ENCODE data around the gene AFAP1. TPM values are rescaled to one million over a fixed set of nuclear protein-coding genes. Genes with fewer than 3 reads are reported as not detected.

AFAP1 gene, protein sequence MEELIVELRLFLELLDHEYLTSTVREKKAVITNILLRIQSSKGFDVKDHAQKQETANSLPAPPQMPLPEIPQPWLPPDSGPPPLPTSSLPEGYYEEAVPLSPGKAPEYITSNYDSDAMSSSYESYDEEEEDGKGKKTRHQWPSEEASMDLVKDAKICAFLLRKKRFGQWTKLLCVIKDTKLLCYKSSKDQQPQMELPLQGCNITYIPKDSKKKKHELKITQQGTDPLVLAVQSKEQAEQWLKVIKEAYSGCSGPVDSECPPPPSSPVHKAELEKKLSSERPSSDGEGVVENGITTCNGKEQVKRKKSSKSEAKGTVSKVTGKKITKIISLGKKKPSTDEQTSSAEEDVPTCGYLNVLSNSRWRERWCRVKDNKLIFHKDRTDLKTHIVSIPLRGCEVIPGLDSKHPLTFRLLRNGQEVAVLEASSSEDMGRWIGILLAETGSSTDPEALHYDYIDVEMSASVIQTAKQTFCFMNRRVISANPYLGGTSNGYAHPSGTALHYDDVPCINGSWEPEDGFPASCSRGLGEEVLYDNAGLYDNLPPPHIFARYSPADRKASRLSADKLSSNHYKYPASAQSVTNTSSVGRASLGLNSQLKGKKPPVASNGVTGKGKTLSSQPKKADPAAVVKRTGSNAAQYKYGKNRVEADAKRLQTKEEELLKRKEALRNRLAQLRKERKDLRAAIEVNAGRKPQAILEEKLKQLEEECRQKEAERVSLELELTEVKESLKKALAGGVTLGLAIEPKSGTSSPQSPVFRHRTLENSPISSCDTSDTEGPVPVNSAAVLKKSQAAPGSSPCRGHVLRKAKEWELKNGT
- 43.2 and 45.6 TPM in 2 replicates for total RNA-seq (2014; rRNA removed; shearing (Covaris generic))

DNA sequence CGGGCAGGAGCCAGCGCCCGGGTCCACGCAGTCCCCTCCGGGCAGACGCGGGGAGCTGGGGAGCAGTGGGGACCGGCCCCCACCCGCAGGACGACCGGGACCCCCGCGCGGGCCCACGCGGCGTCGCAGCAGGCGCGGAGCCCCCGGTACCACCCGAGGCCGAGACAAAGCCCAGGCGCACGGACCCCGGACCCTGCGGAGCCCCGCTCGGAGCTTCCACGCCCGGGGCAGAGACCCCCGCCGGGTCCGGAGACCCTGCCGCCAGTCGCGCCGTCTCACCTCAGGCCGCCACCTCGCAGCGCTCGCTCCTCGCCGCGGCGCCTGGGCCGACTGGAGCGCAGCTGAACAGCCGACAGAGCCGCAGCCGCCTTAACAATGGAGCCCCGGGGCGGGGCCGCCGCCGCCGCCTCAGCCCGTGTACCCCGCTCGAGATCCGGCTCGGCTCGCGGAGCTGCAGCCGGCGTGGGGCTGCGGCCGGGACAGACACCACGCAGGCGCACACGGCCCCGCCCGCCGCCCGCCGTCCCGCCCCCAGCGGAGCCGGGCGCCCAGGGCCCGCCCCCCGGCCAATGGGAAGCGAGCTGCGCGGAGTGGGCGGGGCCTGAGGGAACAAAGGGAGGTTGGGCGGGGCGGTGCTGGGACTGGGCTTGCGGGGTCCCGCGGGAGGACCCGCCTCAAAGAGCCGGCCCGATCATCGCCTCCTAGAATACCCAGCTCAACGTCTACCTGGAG is at the start of gene AFAP1:
AFAP1 (minus strand) TSS at position 485 of the 732 bp plus-strand sequence. CDS start 67,783 bp downstream, outside the sequence.
- DNase-seq (ENCODE audit: low spot score): peak; percentile 75

DNA sequence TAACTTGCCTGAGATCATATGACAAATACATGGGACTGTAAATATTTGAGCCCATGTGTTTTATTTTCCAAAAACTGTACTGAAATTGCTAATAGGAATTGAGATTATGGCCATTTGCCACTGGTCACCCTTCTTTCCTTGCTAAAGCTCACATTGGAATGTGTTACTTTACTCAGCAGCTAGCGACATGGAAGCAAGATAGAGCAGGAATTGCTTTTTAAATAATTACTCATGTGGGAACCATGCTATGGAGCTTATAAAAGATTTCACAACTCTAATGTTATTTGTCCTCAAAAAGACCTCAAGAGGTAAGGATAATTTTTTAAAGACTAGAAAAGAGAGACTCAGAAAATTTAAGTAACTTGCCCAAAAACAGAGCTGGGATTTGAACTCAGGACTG is 48.8 kb upstream of the AFAP1 start:
- no peak for DNase-seq (ENCODE audit: low spot score)

DNA sequence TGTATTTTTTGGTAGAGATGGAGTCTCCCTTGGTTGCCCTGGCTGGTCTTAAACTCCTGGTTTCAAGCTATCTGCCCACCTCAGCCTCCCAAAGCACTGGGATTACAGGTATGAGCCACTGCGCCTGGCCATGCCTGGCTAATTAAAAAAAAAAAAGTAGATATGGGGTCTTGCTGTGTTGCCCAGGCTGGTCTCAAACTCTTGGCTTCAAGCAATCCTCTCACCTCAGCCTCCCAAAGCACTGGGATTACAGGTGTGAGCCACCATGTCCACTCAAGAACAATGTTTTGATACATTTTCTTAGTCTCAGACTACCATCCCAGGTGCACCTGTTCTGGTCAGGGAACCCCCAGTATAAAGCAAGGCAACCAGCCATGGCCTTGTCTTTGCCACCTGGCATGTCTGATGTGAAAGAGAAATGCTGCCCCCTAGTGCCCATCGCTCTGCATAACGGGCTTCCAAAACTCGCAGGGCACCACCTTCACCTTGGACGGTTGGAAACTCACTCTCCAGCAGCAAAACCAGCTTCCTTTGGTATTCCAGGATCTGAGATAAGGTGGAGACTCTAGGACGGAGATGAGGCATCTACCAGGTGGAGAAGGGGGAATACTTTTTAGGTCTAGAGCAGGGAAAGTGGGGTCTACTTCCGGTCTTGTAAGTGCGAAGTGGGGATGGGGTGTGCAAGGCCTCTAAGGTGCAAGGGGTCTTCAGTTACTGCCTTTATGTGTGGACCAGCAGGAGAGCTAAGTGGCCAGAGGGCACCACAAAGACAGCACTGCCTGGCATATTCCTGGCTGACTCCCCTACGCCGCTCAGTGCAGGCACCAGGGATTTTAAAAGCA is 47.7 kb upstream of the AFAP1 start:
- peak; percentile 74 for DNase-seq (ENCODE audit: low spot score)

DNA sequence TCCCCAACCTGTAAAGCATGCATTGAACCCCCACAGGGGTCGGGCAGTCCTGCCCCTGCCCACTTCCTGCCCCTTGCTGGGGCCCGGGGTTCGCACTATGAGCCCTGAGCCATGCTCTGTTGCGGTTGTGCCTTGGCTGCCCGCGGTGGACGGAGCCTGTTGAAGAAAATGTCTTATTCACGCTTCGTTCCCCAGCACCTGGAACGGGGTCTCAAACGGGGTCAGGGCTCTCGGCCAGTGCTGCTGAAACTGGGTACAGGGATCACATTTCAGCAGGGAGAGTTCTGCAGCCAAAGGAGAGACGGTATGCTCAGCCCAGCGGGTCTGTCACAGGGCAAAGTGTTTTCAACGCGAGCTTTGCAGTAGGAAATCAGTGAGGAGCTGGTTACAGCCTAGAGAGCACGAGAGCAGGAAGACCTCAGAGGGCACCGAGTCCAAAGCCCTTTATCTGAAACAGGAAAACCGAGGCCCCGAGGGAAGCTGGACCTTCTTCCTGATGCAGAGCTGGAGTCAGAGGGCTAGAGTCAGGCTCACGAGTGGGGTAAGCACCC is 46.3 kb upstream of the AFAP1 start:
- no peak for DNase-seq (ENCODE audit: low spot score)

DNA sequence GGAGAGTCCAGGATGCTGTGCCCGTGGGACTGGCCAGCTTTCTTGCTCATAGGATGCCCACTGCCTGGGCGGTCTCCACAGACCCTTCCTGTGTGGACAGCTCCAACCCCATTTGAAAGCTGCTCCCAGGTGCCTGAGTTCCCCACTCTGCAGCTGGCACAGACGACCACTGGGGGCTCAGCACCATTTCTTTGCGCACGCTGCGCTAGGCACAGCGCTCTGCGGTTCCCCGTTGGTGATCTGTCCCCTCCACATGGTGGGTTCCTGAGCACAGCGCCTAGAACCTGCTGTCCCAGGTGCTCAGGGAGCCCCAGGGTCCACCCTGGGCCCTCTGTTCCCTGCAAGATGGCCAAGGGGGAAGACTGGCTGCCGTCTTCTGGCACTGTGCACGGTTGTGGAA is 45.4 kb upstream of the AFAP1 start:
- no peak for DNase-seq (ENCODE audit: low spot score)

DNA sequence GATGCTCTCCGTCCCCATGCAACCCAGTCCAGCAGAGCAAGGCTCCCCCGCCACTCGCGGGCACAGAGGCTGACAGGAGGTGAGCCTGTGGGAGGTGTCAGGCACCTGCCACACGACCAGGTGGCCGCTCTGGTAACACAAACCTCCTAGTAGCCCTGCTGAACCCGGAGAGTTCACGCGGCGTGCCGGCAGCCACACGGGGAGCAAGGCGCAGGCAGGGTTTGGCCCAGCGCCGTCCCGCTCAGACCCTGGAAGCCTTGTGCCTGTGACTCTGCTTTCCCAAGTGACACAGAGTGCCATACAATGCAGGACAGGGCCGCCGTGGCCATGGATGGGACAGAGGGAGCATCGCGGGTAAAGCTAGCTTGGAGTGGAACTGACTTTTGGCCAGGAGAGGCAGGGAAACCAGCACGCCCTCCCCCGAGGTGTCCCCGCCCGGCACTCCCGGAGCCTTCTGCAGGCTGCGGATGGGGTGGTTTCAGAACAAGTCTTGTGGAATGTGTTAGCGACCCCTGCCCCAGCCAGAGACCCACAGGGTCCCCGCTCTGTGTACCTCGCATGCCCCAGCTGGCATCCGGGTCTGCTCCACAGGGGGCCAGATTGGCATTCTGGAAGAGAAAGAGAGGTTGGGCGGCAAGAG is 44.7 kb upstream of the AFAP1 start:
- DNase-seq (ENCODE audit: low spot score): no peak

DNA sequence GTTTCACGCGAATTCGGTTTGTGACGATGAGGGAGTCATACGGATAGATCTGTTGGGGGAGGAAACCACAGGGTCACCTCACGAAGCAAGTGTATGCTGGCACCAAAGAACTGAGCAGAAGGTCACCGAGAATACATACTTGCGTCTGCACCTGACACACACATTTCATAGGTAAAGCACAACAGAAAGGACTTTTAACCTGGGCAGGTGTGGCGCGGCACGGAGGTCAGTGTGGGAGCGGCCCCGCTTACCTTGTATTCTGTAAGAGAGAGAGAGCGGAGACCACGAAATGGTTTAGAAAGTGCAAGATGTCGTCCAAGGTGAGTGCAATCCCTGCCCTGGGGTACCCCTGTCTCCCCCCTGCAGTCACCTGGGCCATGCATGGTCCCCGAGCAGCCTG is 43.6 kb upstream of the AFAP1 start:
- DNase-seq (ENCODE audit: low spot score): no peak

DNA sequence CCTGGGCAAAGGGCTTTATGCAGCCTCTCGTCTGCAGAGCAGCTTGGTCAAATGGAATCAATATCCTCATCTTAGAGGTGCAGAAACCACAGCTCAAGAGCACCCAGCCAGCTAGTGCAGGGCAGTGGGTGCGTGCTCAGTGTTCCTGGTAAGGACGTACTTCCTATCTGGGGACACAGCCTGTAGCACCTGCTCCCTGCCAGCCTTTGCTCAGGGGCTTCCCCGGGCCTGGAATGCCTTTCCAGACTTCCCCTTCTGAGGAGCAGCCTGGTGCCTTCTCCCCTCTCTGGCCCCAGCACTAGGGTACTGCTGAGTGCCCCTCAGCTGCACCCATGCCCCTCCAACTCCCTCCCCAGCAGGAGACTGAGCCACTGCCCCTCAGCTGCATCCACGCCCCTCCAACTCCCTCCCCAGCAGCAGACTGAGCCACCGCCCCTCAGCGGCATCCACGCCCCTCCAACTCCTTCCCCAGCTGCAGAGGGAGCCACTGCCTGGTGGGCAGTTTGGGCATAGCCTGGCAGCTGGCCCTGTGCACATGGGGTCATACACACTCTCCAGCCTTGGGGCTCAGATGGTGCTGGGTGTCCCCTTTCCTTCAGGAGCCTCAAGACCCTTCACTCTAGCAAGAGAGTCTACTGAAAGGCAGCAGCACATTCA is 42.2 kb upstream of the AFAP1 start:
- no peak for DNase-seq (ENCODE audit: low spot score)

DNA sequence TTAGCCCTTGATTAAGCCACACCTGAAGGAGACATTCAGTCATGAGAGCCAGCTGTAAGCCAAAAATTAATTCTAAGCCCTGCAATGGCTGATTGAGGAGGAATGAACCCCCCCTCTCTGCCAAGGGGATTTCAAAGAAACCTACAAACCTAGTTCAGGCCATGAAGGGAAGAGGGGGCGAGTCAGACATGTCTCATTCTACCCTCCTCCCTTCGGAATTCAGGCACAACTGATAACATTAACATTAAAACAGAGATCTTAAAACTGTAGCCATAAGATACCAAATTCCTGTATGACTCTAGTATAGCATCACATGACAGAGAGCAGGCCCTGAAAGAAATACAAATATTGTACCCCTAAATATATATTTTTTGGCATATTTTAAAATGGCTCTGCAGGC is 40.4 kb upstream of the AFAP1 start:
- DNase-seq (ENCODE audit: low spot score): no peak

DNA sequence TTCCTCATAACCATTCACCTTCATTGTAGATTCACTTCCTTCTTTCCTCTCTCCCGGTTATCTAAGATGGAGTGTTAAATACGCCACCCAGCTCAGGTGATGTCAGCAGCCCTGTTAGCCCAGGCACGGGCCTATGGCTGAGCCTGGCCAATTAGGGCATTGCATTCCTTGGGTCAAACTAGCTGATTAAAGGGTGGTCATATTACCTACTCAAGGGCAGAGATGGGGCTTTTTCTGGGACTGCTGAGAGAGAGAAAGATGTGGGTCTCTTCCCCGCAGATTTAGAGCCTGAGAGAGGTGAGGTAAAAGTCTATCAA is 39.9 kb upstream of the AFAP1 start:
- DNase-seq (ENCODE audit: low spot score): no peak

DNA sequence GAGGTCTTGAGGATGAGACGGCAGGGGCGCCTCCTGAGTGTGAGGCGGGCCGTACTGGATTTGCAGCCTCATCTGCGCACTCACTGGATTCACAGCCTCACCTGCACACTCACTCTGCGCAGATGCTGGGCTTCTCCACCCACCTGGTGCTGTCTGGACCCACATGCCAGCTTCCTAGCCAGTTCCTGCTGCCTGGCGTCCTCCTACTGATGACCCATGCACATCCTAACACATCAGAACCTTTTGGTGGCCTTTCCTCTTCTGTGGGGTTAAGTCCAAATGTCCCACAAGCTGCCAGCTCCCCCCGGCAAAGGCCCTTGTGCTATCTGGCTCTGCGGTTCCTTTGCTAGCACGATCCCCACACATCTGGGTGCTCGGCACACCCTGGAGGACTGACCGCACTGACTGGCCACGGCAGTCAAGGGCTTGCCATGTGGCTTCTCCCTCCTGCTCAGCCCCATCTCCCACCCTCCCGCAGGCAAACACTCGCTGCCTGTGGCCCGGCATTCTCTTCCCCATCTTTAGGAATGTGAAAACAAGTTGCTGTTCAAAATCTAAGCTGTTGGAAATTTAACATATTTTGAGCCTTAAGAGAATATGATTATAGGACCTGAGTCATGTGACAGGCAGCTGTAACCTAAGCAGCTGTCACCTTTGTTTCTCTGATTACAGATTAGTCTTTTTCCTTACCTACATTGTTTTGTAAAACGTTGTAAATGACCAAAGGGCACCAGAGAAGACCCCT is 39.4 kb upstream of the AFAP1 start:
- no peak for DNase-seq (ENCODE audit: low spot score)

DNA sequence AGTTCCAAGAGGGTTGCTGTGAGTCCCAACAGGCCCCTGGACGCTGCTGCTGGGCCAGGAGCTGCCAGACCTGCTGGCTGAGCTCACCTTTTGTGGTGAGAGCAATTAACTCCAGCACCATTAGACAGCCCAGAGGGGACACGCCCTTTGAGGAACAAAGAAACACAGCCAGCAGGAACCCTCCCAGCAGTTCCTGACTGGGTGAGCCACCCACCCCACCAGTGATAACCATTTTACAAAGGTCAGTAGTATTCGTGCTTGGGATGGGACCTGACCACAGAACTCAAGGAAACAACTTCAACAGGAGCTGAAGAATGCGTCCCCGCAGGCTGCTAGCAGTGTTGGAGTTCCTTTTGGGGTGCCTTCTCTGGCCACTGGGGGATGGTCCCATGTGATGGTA is 38.8 kb upstream of the AFAP1 start:
- peak; percentile 68 for DNase-seq (ENCODE audit: low spot score)

DNA sequence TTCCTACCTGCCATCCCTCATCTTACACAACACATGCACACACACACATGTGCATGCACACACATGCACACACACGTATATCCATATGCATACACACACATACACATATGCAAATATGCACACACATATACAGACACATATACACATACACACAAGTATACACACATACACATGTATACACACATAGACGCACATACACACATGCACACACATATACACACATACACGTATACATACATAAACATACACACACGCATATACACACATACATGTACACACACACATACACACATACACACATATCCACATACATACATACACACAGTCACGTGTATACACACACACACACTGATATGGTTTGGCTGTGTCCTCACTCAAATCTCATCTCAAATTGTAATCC is 37.0 kb upstream of the AFAP1 start:
- DNase-seq (ENCODE audit: low spot score): no peak

DNA sequence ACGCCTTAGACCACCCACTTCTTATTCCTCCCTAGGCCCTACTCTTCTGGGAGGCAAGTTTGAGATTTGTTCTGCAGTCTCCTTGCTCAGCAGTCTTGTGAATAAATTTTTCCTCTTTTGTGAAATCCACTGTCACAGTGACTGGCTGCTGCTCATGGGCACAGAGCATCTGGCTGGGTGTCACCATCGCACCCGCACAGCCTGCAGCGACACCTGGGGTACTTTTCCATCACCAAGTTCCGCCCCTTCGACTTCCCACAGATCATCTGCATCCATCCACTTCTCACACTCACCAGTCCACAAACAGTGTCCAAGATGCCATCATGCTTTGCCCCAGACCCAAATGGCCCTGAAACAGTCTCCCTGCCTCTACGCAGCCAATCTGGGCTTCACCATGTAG is 36.4 kb upstream of the AFAP1 start:
- DNase-seq (ENCODE audit: low spot score): no peak

DNA sequence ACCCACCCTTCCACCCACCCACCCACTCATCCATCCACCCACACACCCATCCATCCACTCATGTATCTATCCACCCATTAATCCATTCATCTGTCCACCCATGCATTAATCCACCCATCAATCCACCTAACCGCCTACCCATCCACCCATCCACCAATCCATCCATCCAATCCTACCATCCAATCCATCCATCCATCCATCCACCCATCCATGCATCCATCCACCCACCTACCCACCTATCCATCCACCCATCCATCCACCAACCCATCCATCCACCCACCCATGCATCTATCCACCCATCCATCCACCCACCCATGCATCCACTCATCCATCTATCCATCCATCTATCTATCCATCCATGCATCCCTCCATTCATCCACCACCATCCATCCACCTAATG is 34.8 kb upstream of the AFAP1 start:
- DNase-seq (ENCODE audit: low spot score): no peak

DNA sequence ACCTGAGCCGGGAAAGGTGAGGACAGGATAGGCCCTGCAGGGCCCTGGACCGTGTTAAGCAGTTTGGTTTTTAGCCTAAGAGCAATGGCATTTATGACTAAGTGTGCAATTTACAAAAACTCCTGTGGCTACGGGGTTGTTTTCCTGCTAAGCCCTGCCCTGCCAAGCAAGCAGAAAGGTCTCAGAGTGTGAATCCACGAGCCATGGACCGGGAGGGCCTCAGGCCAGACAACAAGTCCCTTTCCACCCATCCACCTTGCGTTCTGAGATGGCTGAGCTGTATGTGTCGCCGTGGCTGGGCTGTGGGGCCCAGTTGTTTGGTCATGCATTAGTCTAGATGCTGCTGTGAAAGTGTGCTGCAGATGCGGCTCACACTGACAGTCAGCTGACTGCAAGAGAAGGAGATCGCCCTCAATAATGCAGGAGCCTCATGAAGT is 33.9 kb upstream of the AFAP1 start:
- peak; percentile 69 for DNase-seq (ENCODE audit: low spot score)

DNA sequence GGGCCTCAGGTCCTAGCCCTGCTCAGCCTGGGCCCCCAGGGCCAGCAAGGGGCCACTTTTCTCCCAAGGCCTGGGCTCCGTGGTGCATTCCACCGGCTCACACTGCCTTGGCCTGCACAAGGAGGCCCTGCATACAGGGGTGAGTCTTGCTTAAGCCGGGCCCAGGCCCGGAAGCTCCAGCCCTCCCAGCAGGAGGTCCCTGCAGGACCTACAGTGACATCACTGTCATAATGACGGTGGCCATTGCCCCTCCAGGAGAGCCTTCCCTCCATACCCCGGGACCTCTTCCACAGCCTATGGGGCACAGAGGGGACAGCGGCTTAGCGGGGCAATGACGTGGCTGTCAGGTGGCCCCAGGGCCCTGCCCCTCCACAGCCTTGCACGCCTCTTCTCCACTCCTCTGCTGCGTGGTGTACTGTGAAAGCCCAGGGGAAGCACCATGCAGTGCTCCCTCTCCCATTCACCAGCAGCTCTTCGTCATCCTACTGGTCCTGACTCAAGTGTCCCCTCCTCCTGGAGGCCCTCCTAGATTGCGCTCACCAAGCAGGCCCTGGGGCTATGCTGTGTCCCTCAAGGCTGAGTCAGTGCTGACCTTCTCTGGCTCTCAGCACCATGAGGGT is 32.3 kb upstream of the AFAP1 start:
- peak; percentile 54 for DNase-seq (ENCODE audit: low spot score)

DNA sequence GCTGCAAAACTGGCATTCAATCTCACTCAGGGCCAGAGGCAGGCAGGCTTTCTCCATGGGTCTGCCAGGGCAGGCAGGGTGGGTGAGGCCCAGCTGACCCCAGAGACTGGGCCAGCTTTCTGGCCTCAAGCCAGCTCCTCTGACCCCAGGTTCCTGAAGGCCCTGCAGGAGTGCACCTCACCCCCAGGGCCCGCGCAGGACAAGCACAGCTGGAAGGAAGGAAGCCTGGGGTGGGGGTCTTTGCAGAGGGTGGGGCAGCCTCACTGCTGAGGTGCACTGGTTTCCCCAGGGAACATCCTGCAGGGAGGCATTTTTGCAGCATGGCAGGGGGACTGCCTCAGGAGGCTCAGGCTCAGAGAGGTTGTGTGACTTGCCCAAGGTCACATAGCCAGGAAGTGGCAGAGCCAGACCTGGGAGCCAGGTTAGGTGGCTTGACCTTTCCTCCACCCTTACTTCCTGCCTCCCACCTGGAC is 31.5 kb upstream of the AFAP1 start:
- DNase-seq (ENCODE audit: low spot score): no peak
